GM23248 (cell line): ENCODE results near the gene LRRC51. TPM values are rescaled to one million over a fixed set of nuclear protein-coding genes. Genes with fewer than 3 reads are reported as not detected.
A peak's percentile ranks its signal among the peaks of the same experiment; 100 is the strongest.

ENCODE experiments used
- DNase-seq: peaks from one replicate; pipeline ENCODE4 v3.0.0-alpha.2; 2015
- H2AFZ ChIP-seq: fragments of 200-600 bp; sonication (generic); 2 replicates; pipeline ENCODE4 v1.6.1; 2016; ENCODE audit warnings: antibody characterized with exemption
- H3F3A ChIP-seq: fragments of 200-600 bp; sonication (generic); 2 replicates; pipeline ENCODE4 v1.6.1; 2016; ENCODE audit warnings: mild to moderate bottlenecking, antibody characterized with exemption, mixed run types; ENCODE audit not compliant: insufficient read depth
- H3K27ac ChIP-seq: fragments of 200-600 bp; sonication (generic); 2 replicates; pipeline ENCODE4 v1.5.1; 2016; ENCODE audit warnings: mild to moderate bottlenecking
- H3K27me3 ChIP-seq: fragments of 200-600 bp; sonication (generic); replicated peaks from 2 replicates; pipeline ENCODE4 v1.6.1; 2016; ENCODE audit warnings: mild to moderate bottlenecking; ENCODE audit not compliant: insufficient read depth
- H3K36me3 ChIP-seq: fragments of 200-600 bp; sonication (generic); 2 replicates; pipeline ENCODE4 v1.6.1; 2016; ENCODE audit warnings: low read depth, mild to moderate bottlenecking
- H3K4me1 ChIP-seq: fragments of 200-600 bp; sonication (generic); 2 replicates; pipeline ENCODE4 v1.6.1; 2016; ENCODE audit warnings: mild to moderate bottlenecking; ENCODE audit not compliant: insufficient read depth
- H3K4me2 ChIP-seq: fragments of 200-600 bp; sonication (generic); one replicate; pipeline ENCODE4 v1.6.1; 2016; ENCODE audit warnings: mild to moderate bottlenecking; ENCODE audit not compliant: unreplicated experiment
- H3K4me3 ChIP-seq: fragments of 200-600 bp; sonication (generic); 2 replicates; pipeline ENCODE4 v1.5.1; 2016; ENCODE audit warnings: mild to moderate bottlenecking
- H3K79me2 ChIP-seq: fragments of 200-600 bp; sonication (generic); 2 replicates; pipeline ENCODE4 v1.6.1; 2016; ENCODE audit warnings: mild to moderate bottlenecking; ENCODE audit not compliant: insufficient read depth
- H3K9ac ChIP-seq: fragments of 200-600 bp; sonication (generic); 2 replicates; pipeline ENCODE4 v1.6.1; 2016; ENCODE audit warnings: mild to moderate bottlenecking
- H3K9me2 ChIP-seq: fragments of 200-600 bp; sonication (generic); 2 replicates; pipeline ENCODE4 v1.6.1; 2016; ENCODE audit warnings: mixed run types, mild to moderate bottlenecking, moderate library complexity; ENCODE audit not compliant: insufficient read depth
- H3K9me3 ChIP-seq: fragments of 200-600 bp; sonication (generic); one replicate; pipeline ENCODE4 v1.6.1; 2017; ENCODE audit warnings: low read depth
- H4K20me1 ChIP-seq: fragments of 200-600 bp; sonication (generic); 2 replicates; pipeline ENCODE4 v1.6.0; 2016; ENCODE audit not compliant: insufficient read depth
- EZH2 ChIP-seq: fragments of 200-600 bp; sonication (generic); IDR thresholded peaks from 2 replicates; pipeline ENCODE4 v1.6.1; 2018; ENCODE audit warnings: antibody characterized with exemption, mild to moderate bottlenecking; ENCODE audit not compliant: insufficient read depth, poor library complexity, severe bottlenecking
- EZH2phosphoT487 ChIP-seq: fragments of 200-600 bp; sonication (generic); IDR thresholded peaks from 2 replicates; pipeline ENCODE4 v1.6.1; 2018; ENCODE audit warnings: antibody characterized with exemption, moderate library complexity, mild to moderate bottlenecking, low read depth; ENCODE audit not compliant: insufficient read depth
- WGBS, 2 experiments: methylation state at CpG; one replicate each; pipeline ENCODE4 v1.1.6; 2015 to 2017; ENCODE audit warnings: low lambda C conversion rate in 2 of 2, low coverage in 1 of 2; ENCODE audit errors: missing lambda C conversion rate in 2 of 2; 5-methylcytosine and 5-hydroxymethylcytosine counted together
- in situ Hi-C: fragments of 300-500 bp; cut with MboI; formaldehyde crosslinking; loops from 2 replicates; pipeline ENCODE4 v1.15.0; 2020
- polyA plus RNA-seq: library from polyadenylated mRNA; unstranded; fragments of >200 nt; fragmentation: Nextera tagmentation; extraction: Ambion mirVana; gene quantifications from 2 replicates; pipeline ENCODE4 v1.2.1, GENCODE V29; 2016
- total RNA-seq: library from RNA; depleted of rRNA; stranded (reverse); fragments of >200 nt; shearing (Covaris generic); gene quantifications from 2 replicates; pipeline ENCODE4 v1.2.3, GENCODE V29; 2014

Gene LRRC51
- total and polyA plus RNA-seq, 2 experiments from 2014 or later = 7.5 to 7.8 TPM

GRCh38 chr11:72088076-72088808, 7.6 kb downstream of the LRRC51 start:
- Histone ChIP-seq H3K9me3 (no peaks in the 10 kb centered on the region), H3K4me1 (0 out of 2 replicates have a peak, but pooled peaks cover 5% of the 10 kb centered on the region), H3F3A (peaks cover 36% of the 10 kb centered on the region), H3K79me2 (0 out of 2 replicates have a peak, but pooled peaks cover 5% of the 10 kb centered on the region), H2AFZ (no peak overlapping the region), H3K4me3 (no peak overlapping the region), H3K9ac (peak overlapping the region; percentile 42), H3K4me2 (no peak overlapping the region), H3K36me3 (0 out of 2 replicates have a peak, but pooled peaks cover 4% of the 10 kb centered on the region), H4K20me1 (no peaks in the 10 kb centered on the region), H3K27ac (peak overlapping the region; percentile 70), H3K9me2 (no peaks in the 10 kb centered on the region), H3K27me3 (no peaks in the 10 kb centered on the region)
- in situ Hi-C loops = no loop called here
- peak; percentile 79 for DNase-seq
- 53 to 58% methylated on average over 4 of the region's 4 CpGs for WGBS, 2 experiments
- no peak for TF ChIP-seq EZH2phosphoT487
- TF ChIP-seq EZH2 = no peak

GRCh38 chr11:72091292-72091691, 10.6 kb downstream of the LRRC51 start:
- H3K9me3 ChIP-seq = no peaks in the 10 kb centered on the region
- H3K4me1 ChIP-seq = 0 out of 2 replicates have a peak, but pooled peaks cover 5% of the 10 kb centered on the region
- peak; percentile 74 for DNase-seq
- H2AFZ ChIP-seq = no peak overlapping the region
- WGBS, 2 experiments = 31 to 40% methylated on average over 4 of the region's 4 CpGs
- H3K9ac ChIP-seq = no peak overlapping the region
- no peak overlapping the region for H3K27ac ChIP-seq
- no peaks in the 10 kb centered on the region for H3K9me2 ChIP-seq
- H3K36me3 ChIP-seq = 0 out of 2 replicates have a peak, but pooled peaks cover 4% of the 10 kb centered on the region
- no peak overlapping the region for H3K4me2 ChIP-seq
- no peak overlapping the region for H3K4me3 ChIP-seq
- peaks cover 29% of the 10 kb centered on the region for H3F3A ChIP-seq
- H3K79me2 ChIP-seq = 0 out of 2 replicates have a peak, but pooled peaks cover 5% of the 10 kb centered on the region
- TF ChIP-seq EZH2 = no peak
- no peak for TF ChIP-seq EZH2phosphoT487
- no peaks in the 10 kb centered on the region for H4K20me1 ChIP-seq
- in situ Hi-C loops = no loop called here
- H3K27me3 ChIP-seq = no peaks in the 10 kb centered on the region

GRCh38 chr11:72098741-72099140, 18.1 kb downstream of the LRRC51 start:
- in situ Hi-C loops = loop anchor here (5.0 kb wide), 1 partner anchor 76 kb away; no protein-coding TSS in a partner anchor
- Histone ChIP-seq H3K4me1 (peaks cover 20% of the 10 kb centered on the region), H3K9me2 (no peaks in the 10 kb centered on the region), H2AFZ (no peak overlapping the region), H3K9ac (no peak overlapping the region), H3K79me2 (peaks cover 44% of the 10 kb centered on the region), H3K4me2 (no peak overlapping the region), H3K27me3 (no peaks in the 10 kb centered on the region), H3K4me3 (no peak overlapping the region), H4K20me1 (no peaks in the 10 kb centered on the region), H3K36me3 (peaks cover 17% of the 10 kb centered on the region; the same call in 1 of the 2 replicates), H3K9me3 (no peaks in the 10 kb centered on the region), H3K27ac (no peak overlapping the region), H3F3A (peaks cover 3% of the 10 kb centered on the region)
- TF ChIP-seq EZH2phosphoT487 (no peak), EZH2 (no peak)
- WGBS, 2 experiments = 100% methylated on average over 2 to 3 of the region's 3 CpGs
- no peak for DNase-seq

- peaks cover 44% of the 10 kb centered on the region for H3K79me2 ChIP-seq
- peaks cover 17% of the 10 kb centered on the region; the same call in 1 of the 2 replicates for H3K36me3 ChIP-seq
These were observed 19.4 kb downstream of the LRRC51 start for GRCh38 chr11:72100009-72100408.

More at GRCh38 chr11:72100009-72100408, 19.4 kb downstream of the LRRC51 start:
- Histone ChIP-seq H3K9ac (no peak overlapping the region), H3K4me3 (no peak overlapping the region), H3F3A (peaks cover 11% of the 10 kb centered on the region), H3K27ac (no peak overlapping the region), H3K27me3 (no peaks in the 10 kb centered on the region), H3K9me2 (no peaks in the 10 kb centered on the region), H3K4me1 (peaks cover 21% of the 10 kb centered on the region), H3K9me3 (no peaks in the 10 kb centered on the region), H4K20me1 (no peaks in the 10 kb centered on the region), H3K4me2 (no peak overlapping the region), H2AFZ (no peak overlapping the region)
- no peak for TF ChIP-seq EZH2
- 66 to 72% methylated on average over 3 of the region's 3 CpGs for WGBS, 2 experiments
- in situ Hi-C loops = no loop called here
- no peak for DNase-seq
